ENCODE measurements around the gene FYN. TPM values are rescaled to one million over a fixed set of nuclear protein-coding genes. Genes with fewer than 3 reads are reported as not detected.
A peak's percentile ranks its signal among the peaks of the same experiment; 100 is the strongest.

FYN gene
- polyA plus RNA-seq, 1 experiment, result 55.1 TPM

DNA sequence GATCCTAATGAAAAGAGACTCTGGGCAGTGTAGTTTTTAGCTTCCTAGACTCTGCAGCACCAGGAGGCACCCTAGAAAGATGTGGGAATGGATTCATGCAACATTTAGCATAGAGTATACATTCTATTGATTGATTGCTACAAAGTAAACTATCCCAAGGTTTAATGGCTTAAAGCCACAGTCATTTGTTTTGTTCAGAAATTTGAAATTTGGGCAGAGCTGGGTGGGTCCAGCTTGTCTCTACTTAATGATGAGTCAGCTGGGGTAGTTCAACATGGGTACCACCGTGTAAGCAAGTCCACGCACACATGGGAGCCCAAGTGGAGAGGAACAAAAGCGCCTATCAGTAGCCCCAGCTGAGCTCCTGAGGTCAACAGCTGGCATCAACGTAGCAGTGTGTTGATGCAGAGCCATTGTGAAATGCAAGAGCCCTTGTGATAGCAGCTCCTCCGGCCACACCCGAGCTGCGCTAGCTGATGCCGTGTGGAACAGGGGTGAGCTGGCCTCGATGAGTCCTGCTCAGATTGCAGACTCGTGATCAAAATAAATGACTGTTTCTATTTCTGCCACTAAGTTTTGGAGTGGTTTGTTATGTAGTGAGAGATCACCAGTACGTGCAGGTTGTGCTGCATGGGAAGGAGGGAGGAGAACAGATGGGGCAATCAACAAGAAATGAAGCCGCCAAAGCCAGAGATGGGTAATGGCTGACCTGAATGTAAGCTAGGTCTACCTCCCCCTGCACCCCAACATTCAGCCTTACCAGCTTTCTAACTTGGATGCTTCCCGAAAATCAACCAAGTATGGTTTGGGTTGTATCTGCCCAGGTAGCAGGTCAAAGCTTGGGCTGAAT lies 221.8 kb downstream of the FYN start:
- Histone ChIP-seq H3K36me3 (ENCODE audit: control insufficient read depth, insufficient read depth, low read length) (no peaks in the 10 kb centered on the region), H3K4me3 (ENCODE audit: low read depth, low read length) (no peak overlapping the region), H3K27me3 (ENCODE audit: control insufficient read depth, insufficient read depth, low read length) (no peaks in the 10 kb centered on the region)
- CTCF ChIA-PET, result interaction anchor here (0.7 to 1.1 kb wide), 3 partner anchors 8 to 71 kb away, joined by 3 read pairs; no protein-coding TSS in a partner anchor
- POLR2A ChIA-PET, result no interaction called here
- DNase-seq (ENCODE audit: low read depth), result no peak
- TF ChIP-seq, protein P1, sequence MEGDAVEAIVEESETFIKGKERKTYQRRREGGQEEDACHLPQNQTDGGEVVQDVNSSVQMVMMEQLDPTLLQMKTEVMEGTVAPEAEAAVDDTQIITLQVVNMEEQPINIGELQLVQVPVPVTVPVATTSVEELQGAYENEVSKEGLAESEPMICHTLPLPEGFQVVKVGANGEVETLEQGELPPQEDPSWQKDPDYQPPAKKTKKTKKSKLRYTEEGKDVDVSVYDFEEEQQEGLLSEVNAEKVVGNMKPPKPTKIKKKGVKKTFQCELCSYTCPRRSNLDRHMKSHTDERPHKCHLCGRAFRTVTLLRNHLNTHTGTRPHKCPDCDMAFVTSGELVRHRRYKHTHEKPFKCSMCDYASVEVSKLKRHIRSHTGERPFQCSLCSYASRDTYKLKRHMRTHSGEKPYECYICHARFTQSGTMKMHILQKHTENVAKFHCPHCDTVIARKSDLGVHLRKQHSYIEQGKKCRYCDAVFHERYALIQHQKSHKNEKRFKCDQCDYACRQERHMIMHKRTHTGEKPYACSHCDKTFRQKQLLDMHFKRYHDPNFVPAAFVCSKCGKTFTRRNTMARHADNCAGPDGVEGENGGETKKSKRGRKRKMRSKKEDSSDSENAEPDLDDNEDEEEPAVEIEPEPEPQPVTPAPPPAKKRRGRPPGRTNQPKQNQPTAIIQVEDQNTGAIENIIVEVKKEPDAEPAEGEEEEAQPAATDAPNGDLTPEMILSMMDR (IDR thresholded peaks at IDR 0.05; ENCODE audit: insufficient read depth, low read depth, low read length), result no peak

DNA sequence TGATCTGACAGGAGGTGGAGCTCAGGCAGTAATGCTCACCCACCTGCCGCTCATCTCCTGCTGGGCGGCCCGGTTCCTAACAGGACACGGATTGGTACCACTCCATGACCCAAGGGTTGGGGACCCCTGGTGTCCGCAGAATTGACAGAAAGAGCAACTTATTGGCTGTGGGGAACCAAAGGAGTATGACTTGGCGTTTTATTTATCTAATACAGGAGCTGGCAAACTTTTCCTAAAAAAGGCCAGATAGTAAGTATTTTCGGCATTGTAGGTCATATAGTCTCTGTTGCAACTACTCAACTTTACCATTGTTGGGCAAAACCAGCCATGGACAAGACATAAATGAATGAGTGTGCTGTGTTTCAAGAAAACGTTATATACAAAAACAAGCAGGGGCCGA lies 223.2 kb downstream of the FYN start:
- no peak for DNase-seq (ENCODE audit: low read depth)
- ChIA-PET CTCF (interaction anchor here (0.6 kb wide), 2 partner anchors 292 to 393 kb away, joined by 3 read pairs; no protein-coding TSS in a partner anchor), POLR2A (no interaction called here)
- no peak overlapping the region for H3K4me3 ChIP-seq (ENCODE audit: low read depth, low read length)
- TF ChIP-seq, protein P1 (IDR thresholded peaks at IDR 0.05; ENCODE audit: insufficient read depth, low read depth, low read length), result no peak
- no peaks in the 10 kb centered on the region for H3K36me3 ChIP-seq (ENCODE audit: control insufficient read depth, insufficient read depth, low read length)
- no peaks in the 10 kb centered on the region for H3K27me3 ChIP-seq (ENCODE audit: control insufficient read depth, insufficient read depth, low read length)

DNA sequence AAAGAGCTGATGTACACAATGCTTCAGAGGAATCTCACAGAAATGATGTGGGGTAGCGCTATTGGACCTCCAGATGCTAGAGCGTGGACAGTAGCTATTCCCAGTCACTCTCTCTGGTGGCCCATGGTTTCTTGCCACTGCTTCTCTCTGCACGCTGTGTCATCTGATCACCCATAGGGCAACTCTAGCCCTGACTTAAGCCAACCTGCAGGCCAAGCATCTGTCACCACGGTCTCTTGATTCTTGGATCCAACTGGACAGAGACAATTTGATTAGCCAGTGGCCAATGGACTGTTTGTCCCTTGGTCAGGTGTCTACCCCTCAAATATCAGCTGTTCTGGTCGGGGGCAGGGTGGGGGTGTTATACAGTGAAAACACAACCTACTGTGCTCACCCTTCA lies 225.2 kb downstream of the FYN start:
- ChIA-PET POLR2A (no interaction called here), CTCF (interaction anchor here (1.6 to 1.9 kb wide), 3 partner anchors 10 to 389 kb away, joined by 4 to 5 read pairs (median 4); a partner anchor contains a TSS)
- Histone ChIP-seq H3K36me3 (ENCODE audit: control insufficient read depth, insufficient read depth, low read length) (no peaks in the 10 kb centered on the region), H3K27me3 (ENCODE audit: control insufficient read depth, insufficient read depth, low read length) (no peaks in the 10 kb centered on the region), H3K4me3 (ENCODE audit: low read depth, low read length) (no peak overlapping the region)
- TF ChIP-seq, protein P1 (IDR thresholded peaks at IDR 0.05; ENCODE audit: insufficient read depth, low read depth, low read length), result no peak
- DNase-seq (ENCODE audit: low read depth), result no peak

DNA sequence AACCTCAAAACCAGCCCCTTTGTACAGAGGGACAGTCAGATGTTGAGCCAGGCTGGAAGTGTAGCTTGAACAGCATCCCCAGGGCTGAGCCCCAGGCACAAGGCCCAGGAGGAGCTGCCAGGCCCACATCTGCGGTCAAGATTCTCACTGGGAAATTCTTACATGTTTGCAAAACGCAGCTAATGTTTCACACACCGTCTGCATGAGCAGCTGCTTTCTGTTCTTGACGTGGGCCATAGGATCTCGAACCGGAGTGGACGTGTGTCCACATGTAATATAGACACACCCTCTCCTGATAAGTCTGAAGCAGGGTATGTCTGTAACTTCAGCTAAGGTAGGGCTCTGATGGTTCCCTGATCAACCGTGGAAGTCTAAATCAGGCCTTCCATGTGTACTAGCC lies 226.3 kb downstream of the FYN start:
- POLR2A ChIA-PET, result no interaction called here
- CTCF ChIA-PET, result interaction anchor here (1.3 to 1.9 kb wide), 3 partner anchors 12 to 285 kb away, joined by 3 to 4 read pairs (median 4); no protein-coding TSS in a partner anchor
- Histone ChIP-seq H3K4me3 (ENCODE audit: low read depth, low read length) (no peak overlapping the region), H3K36me3 (ENCODE audit: control insufficient read depth, insufficient read depth, low read length) (no peaks in the 10 kb centered on the region), H3K27me3 (ENCODE audit: control insufficient read depth, insufficient read depth, low read length) (no peaks in the 10 kb centered on the region)
- TF ChIP-seq, protein P1 (IDR thresholded peaks at IDR 0.05; ENCODE audit: insufficient read depth, low read depth, low read length), result no peak
- DNase-seq (ENCODE audit: low read depth), result peak; percentile 50

DNA sequence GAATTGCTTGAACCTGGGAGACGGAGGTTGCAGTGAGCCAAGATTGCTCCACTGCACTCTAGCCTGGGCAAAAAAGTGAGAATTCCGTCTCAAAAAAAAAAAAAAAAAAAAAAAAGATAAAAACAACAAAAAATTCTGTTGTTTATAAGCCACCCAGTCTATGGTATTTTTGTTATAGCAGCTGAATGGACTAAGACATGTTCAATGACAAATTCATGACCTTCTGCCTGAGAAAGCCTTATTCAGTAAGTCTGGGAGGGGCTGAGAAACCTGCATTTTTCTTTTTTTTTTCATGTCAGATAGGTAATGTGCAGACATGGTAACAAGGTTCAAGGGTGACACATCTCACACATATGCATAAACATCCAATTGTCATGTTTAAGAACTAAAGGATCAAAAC lies 227.2 kb downstream of the FYN start:
- H3K4me3 ChIP-seq (ENCODE audit: low read depth, low read length), result no peak overlapping the region
- no peak for DNase-seq (ENCODE audit: low read depth)
- ChIA-PET POLR2A (no interaction called here), CTCF (interaction anchor here (2.2 kb wide), 1 partner anchor 168 kb away, joined by 6 read pairs; no protein-coding TSS in a partner anchor)
- TF ChIP-seq, protein P1 (IDR thresholded peaks at IDR 0.05; ENCODE audit: insufficient read depth, low read depth, low read length), result no peak
- H3K27me3 ChIP-seq (ENCODE audit: control insufficient read depth, insufficient read depth, low read length), result no peaks in the 10 kb centered on the region
- H3K36me3 ChIP-seq (ENCODE audit: control insufficient read depth, insufficient read depth, low read length), result no peaks in the 10 kb centered on the region

Measured in BJ (cell line).